Adrenal gland (tissue), 5 donors: ENCODE data around the gene SDK2.

Source experiments
- CTCF ChIP-seq, 6 experiments: fragments of 450-650 bp in 4 of 6; fragments of 200-600 bp in 2 of 6; sonication (generic) in 1 of 6; IDR thresholded peaks; 1 replicate in 5 of 6; 2 replicates in 1 of 6; pipeline versions ENCODE4 v1.5.1 to v1.8.0; 2016 to 2021; ENCODE audit warnings: antibody characterized with exemption in 6 of 6, mild to moderate bottlenecking in 2 of 6, moderate library complexity in 1 of 6
- POLR2A ChIP-seq, 2 donors: fragments of 450-650 bp; IDR thresholded peaks; one replicate each; pipeline ENCODE4 v1.6.1; 2017; ENCODE audit warnings: antibody characterized with exemption in 2 of 2, mild to moderate bottlenecking in 2 of 2, moderate library complexity in 1 of 2
- donor health status: DM: no; HTN: no; CAD: no.

- TF ChIP-seq CTCF (IDR thresholded peaks at IDR 0.05) (no peak), POLR2A (IDR thresholded peaks at IDR 0.05) (no peak)
Measured at GRCh38 chr17:73526952-73527351, 117.3 kb downstream of the SDK2 start.
